SK-N-SH (cell line): ENCODE data around the gene ACADL.

Experiments used
- CTCF ChIP-seq: fragments of 200-600 bp; sonication (generic); IDR thresholded peaks from 2 replicates; pipeline ENCODE4 v1.6.1; 2017; ENCODE audit warnings: antibody characterized with exemption, mild to moderate bottlenecking, moderate library complexity
- MXI1 ChIP-seq: IDR thresholded peaks from 2 replicates; pipeline ENCODE4 v1.6.1; 2012; ENCODE audit warnings: mild to moderate bottlenecking, low read depth, low read length, improper control_type of control experiment
- REST ChIP-seq: IDR thresholded peaks from 2 replicates; pipeline ENCODE4 v1.6.1; 2012; ENCODE audit warnings: mild to moderate bottlenecking, low read depth, low read length, moderate library complexity

- no peak for TF ChIP-seq REST
- no peak for TF ChIP-seq MXI1
- no peak for TF ChIP-seq CTCF
These were observed 27.7 kb upstream of the ACADL start for GRCh38 chr2:210252699-210253606.
